Measurements from ENCODE around the gene SLC29A1.

The SLC29A1 gene

GRCh38 chr6:44255871-44256774, 32.7 kb downstream of the SLC29A1 start:
- peak overlapping the region; percentile 82 for H3K4me3 ChIP-seq (ENCODE audit: insufficient read depth, low read depth, low read length, poor library complexity, severe bottlenecking)
- no peak for DNase-seq
- peak overlapping the region; percentile 80 for H3K27ac ChIP-seq (ENCODE audit: insufficient read depth, low read length, poor library complexity, severe bottlenecking)
- H3K36me3 ChIP-seq (ENCODE audit: control insufficient read depth, insufficient read depth, low read length): peaks cover 54% of the 10 kb centered on the region
- H3K9me3 ChIP-seq (ENCODE audit: control insufficient read depth, low read length): no peaks in the 10 kb centered on the region
- H3K4me1 ChIP-seq (ENCODE audit: control insufficient read depth, insufficient read depth, low read length, poor library complexity, severe bottlenecking): peaks cover 18% of the 10 kb centered on the region
- H3K27me3 ChIP-seq (replicated peaks; ENCODE audit: control insufficient read depth, insufficient read depth, low read length, poor library complexity, severe bottlenecking): no peaks in the 10 kb centered on the region

GRCh38 chr6:44256775-44257024, 33.3 kb downstream of the SLC29A1 start:
- no peaks in the 10 kb centered on the region for H3K9me3 ChIP-seq (ENCODE audit: control insufficient read depth, low read length)
- peak overlapping the region; percentile 80 for H3K27ac ChIP-seq (ENCODE audit: insufficient read depth, low read length, poor library complexity, severe bottlenecking)
- peaks cover 54% of the 10 kb centered on the region for H3K36me3 ChIP-seq (ENCODE audit: control insufficient read depth, insufficient read depth, low read length)
- DNase-seq: no peak
- peaks cover 18% of the 10 kb centered on the region for H3K4me1 ChIP-seq (ENCODE audit: control insufficient read depth, insufficient read depth, low read length, poor library complexity, severe bottlenecking)
- no peaks in the 10 kb centered on the region for H3K27me3 ChIP-seq (replicated peaks; ENCODE audit: control insufficient read depth, insufficient read depth, low read length, poor library complexity, severe bottlenecking)
- peak overlapping the region; percentile 82 for H3K4me3 ChIP-seq (ENCODE audit: insufficient read depth, low read depth, low read length, poor library complexity, severe bottlenecking)

- H3K27me3 ChIP-seq (replicated peaks; ENCODE audit: control insufficient read depth, insufficient read depth, low read length, poor library complexity, severe bottlenecking): no peaks in the 10 kb centered on the region
- H3K27ac ChIP-seq (ENCODE audit: insufficient read depth, low read length, poor library complexity, severe bottlenecking): peak within 1 kb of the TSS; percentile 80
- peaks cover 23% of the 10 kb centered on the region for H3K4me1 ChIP-seq (ENCODE audit: control insufficient read depth, insufficient read depth, low read length, poor library complexity, severe bottlenecking)
- H3K36me3 ChIP-seq (ENCODE audit: control insufficient read depth, insufficient read depth, low read length): peaks cover 54% of the 10 kb centered on the region
- DNase-seq: peak; percentile 47 to 56 (median 50)
- no peaks in the 10 kb centered on the region for H3K9me3 ChIP-seq (ENCODE audit: control insufficient read depth, low read length)
- H3K4me3 ChIP-seq (ENCODE audit: insufficient read depth, low read depth, low read length, poor library complexity, severe bottlenecking): peak within 1 kb of the TSS; percentile 82
Observed at GRCh38 chr6:44257025-44257752, 33.8 kb downstream of the SLC29A1 start, which contains the start of gene SLC35B2. Gene SLC35B2 (minus strand): TSS chr6:44257528. CDS start chr6:44257410, 118 bp downstream.

DNA sequence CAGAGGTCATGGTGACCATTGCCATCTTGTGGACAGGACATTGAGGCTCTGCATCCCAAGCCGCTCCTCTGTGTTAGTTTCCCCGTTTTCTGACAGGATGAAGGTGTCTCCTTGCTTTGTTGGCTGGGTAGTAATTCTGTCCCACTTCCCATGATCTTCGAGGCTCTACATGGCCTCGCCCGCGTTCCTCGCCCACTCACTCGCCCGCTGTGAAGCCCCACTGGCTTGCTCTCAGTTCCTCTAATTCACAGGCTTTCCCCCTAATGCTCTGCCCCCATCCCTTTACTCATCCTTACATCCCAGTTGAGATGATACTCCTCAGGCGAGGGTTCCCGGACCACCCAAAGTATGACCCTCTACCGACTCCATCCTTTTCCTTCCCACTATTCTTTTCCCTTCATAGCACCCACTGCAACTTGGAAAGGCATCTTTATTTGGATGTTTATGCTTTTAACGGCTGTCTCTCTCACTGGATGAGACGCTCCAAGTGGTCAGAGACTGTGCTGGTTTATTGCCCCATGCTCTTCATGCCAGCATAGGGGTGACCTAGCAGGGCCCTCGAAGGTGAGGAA, 34.4 kb downstream of the SLC29A1 start:
- no peaks in the 10 kb centered on the region for H3K9me3 ChIP-seq (ENCODE audit: control insufficient read depth, low read length)
- no peaks in the 10 kb centered on the region for H3K27me3 ChIP-seq (replicated peaks; ENCODE audit: control insufficient read depth, insufficient read depth, low read length, poor library complexity, severe bottlenecking)
- H3K4me3 ChIP-seq (ENCODE audit: insufficient read depth, low read depth, low read length, poor library complexity, severe bottlenecking): peak overlapping the region; percentile 82
- peak overlapping the region; percentile 80 for H3K27ac ChIP-seq (ENCODE audit: insufficient read depth, low read length, poor library complexity, severe bottlenecking)
- H3K4me1 ChIP-seq (ENCODE audit: control insufficient read depth, insufficient read depth, low read length, poor library complexity, severe bottlenecking): peaks cover 29% of the 10 kb centered on the region
- peaks cover 49% of the 10 kb centered on the region for H3K36me3 ChIP-seq (ENCODE audit: control insufficient read depth, insufficient read depth, low read length)
- DNase-seq: no peak

GRCh38 chr6:44258325-44258863, 35.0 kb downstream of the SLC29A1 start:
- no peak for DNase-seq
- Histone ChIP-seq H3K27ac (ENCODE audit: insufficient read depth, low read length, poor library complexity, severe bottlenecking) (peak overlapping the region; percentile 80), H3K36me3 (ENCODE audit: control insufficient read depth, insufficient read depth, low read length) (peaks cover 43% of the 10 kb centered on the region)

DNA sequence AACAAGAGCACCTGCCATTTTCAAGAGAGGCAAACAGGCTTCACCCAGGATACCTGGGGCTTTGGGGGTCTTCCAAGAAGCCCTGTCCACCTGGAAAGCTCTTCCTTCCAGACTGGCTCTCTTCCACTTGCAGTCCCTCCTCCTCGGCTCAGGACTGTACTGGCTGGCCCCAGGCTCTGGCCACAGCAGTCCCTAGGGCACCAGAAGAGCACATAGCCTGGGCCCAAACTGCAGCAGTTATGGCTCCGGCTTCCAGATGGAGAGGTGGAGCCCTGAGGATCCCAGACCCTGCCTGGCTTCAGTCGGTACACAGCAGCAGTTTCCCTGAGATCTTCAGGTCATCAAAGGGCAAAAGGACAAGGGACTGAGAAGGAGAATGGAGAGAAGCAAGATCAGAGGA, 35.5 kb downstream of the SLC29A1 start:
- Histone ChIP-seq H3K27ac (ENCODE audit: insufficient read depth, low read length, poor library complexity, severe bottlenecking) (no peak overlapping the region), H3K27me3 (replicated peaks; ENCODE audit: control insufficient read depth, insufficient read depth, low read length, poor library complexity, severe bottlenecking) (no peaks in the 10 kb centered on the region), H3K4me3 (ENCODE audit: insufficient read depth, low read depth, low read length, poor library complexity, severe bottlenecking) (no peak overlapping the region), H3K9me3 (ENCODE audit: control insufficient read depth, low read length) (no peaks in the 10 kb centered on the region), H3K36me3 (ENCODE audit: control insufficient read depth, insufficient read depth, low read length) (peaks cover 39% of the 10 kb centered on the region), H3K4me1 (ENCODE audit: control insufficient read depth, insufficient read depth, low read length, poor library complexity, severe bottlenecking) (peaks cover 40% of the 10 kb centered on the region)
- no peak for DNase-seq

More at GRCh38 chr6:44258325-44258863, 35.0 kb downstream of the SLC29A1 start:
- no peaks in the 10 kb centered on the region for H3K27me3 ChIP-seq (replicated peaks; ENCODE audit: control insufficient read depth, insufficient read depth, low read length, poor library complexity, severe bottlenecking)
- H3K4me3 ChIP-seq (ENCODE audit: insufficient read depth, low read depth, low read length, poor library complexity, severe bottlenecking): no peak overlapping the region
- H3K9me3 ChIP-seq (ENCODE audit: control insufficient read depth, low read length): no peaks in the 10 kb centered on the region
- peaks cover 35% of the 10 kb centered on the region for H3K4me1 ChIP-seq (ENCODE audit: control insufficient read depth, insufficient read depth, low read length, poor library complexity, severe bottlenecking)

DNA sequence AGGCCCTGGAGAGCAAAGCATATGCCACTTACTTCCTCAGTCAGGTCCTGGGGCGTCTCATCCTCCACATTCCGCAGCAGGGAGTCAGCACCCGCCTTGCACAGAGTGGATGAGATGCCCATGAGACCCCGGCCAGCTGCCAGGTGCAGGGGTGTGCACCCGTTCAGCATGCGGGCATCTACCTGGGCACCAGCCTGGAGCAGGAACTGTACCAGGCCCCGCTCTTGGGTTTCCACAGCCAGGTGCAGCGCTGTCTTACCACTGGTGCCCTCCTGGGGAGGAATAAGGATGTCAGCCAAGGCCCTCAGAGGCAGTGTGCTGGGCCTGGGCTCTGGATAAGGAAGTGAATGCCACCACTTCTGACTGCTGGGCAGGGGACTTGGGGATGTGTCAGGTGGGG, 36.6 kb downstream of the SLC29A1 start:
- H3K4me1 ChIP-seq (ENCODE audit: control insufficient read depth, insufficient read depth, low read length, poor library complexity, severe bottlenecking): peaks cover 49% of the 10 kb centered on the region

DNA sequence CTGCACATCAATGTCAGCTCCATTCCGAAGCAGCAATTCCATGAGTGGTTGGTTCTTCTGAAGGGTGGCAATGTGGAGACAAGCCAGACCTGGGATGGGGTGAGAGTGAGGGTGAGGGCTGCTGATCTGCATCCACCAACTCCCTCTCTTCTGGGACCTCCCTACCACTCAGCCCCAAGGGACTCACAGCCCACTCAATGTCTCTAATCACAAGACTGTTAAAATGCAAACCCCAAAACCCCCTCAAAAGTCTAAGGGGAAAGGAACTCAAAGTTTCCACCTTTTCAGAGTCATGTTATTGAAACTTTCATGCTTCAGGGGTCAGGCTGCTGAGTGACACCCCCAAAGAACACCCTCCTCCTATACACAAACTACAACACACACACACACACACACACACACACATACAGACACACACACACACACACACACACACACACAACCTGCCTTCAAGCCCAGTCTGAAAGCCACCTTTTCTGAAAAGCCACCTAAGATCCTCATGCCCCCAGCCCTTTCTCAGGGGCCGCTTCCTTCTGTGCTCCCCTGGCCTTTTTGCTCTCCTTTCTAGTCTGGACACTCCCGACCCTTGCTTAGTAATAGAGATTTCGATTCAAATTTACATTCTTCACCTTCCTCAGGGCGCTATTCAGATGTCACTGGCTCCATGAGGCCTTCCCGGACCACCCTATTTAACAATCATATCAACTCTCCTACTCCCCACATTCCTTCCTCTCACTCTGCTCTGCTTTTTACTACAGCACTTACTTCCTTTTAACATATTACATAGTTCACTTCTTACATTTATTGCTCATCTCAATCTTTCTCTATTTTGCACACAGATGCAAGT, 37.3 kb downstream of the SLC29A1 start:
- H3K4me1 ChIP-seq (ENCODE audit: control insufficient read depth, insufficient read depth, low read length, poor library complexity, severe bottlenecking): peaks cover 49% of the 10 kb centered on the region
- H3K36me3 ChIP-seq (ENCODE audit: control insufficient read depth, insufficient read depth, low read length): peaks cover 29% of the 10 kb centered on the region

More for the DNA sequence above, 36.6 kb downstream of the SLC29A1 start:
- H3K36me3 ChIP-seq (ENCODE audit: control insufficient read depth, insufficient read depth, low read length): peaks cover 29% of the 10 kb centered on the region
- no peak for DNase-seq
- H3K27me3 ChIP-seq (replicated peaks; ENCODE audit: control insufficient read depth, insufficient read depth, low read length, poor library complexity, severe bottlenecking): no peaks in the 10 kb centered on the region
- no peak overlapping the region for H3K27ac ChIP-seq (ENCODE audit: insufficient read depth, low read length, poor library complexity, severe bottlenecking)
- H3K4me3 ChIP-seq (ENCODE audit: insufficient read depth, low read depth, low read length, poor library complexity, severe bottlenecking): no peak overlapping the region
- no peaks in the 10 kb centered on the region for H3K9me3 ChIP-seq (ENCODE audit: control insufficient read depth, low read length)

DNA sequence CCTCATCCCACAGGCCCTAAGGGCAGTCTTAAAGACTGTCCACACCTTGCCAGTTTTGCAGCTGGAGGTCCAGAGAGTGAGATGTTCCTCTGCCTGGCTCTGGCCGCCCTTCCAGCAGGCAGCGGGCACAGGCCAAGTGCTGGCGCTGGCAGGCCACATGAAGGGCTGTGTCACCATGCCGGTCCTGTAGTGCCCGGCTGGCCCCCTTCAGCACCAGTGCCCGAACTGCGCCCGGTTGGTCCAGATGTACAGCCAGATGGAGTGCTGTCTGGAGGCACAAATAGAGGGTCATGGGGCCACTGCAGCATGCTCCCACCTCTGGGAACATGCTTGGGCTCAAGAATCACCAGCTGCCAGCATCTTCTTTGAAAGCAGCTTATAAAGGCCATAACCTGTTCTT, 38.2 kb downstream of the SLC29A1 start:
- H3K9me3 ChIP-seq (ENCODE audit: control insufficient read depth, low read length): no peaks in the 10 kb centered on the region
- DNase-seq: no peak
- peaks cover 40% of the 10 kb centered on the region for H3K4me1 ChIP-seq (ENCODE audit: control insufficient read depth, insufficient read depth, low read length, poor library complexity, severe bottlenecking)
- no peaks in the 10 kb centered on the region for H3K27me3 ChIP-seq (replicated peaks; ENCODE audit: control insufficient read depth, insufficient read depth, low read length, poor library complexity, severe bottlenecking)
- peaks cover 29% of the 10 kb centered on the region for H3K36me3 ChIP-seq (ENCODE audit: control insufficient read depth, insufficient read depth, low read length)
- no peak overlapping the region for H3K4me3 ChIP-seq (ENCODE audit: insufficient read depth, low read depth, low read length, poor library complexity, severe bottlenecking)
- peak overlapping the region; percentile 92 for H3K27ac ChIP-seq (ENCODE audit: insufficient read depth, low read length, poor library complexity, severe bottlenecking)

More for the DNA sequence above, 37.3 kb downstream of the SLC29A1 start:
- no peak for DNase-seq
- Histone ChIP-seq H3K4me3 (ENCODE audit: insufficient read depth, low read depth, low read length, poor library complexity, severe bottlenecking) (no peak overlapping the region), H3K27ac (ENCODE audit: insufficient read depth, low read length, poor library complexity, severe bottlenecking) (no peak overlapping the region), H3K27me3 (replicated peaks; ENCODE audit: control insufficient read depth, insufficient read depth, low read length, poor library complexity, severe bottlenecking) (no peaks in the 10 kb centered on the region), H3K9me3 (ENCODE audit: control insufficient read depth, low read length) (no peaks in the 10 kb centered on the region)

All from effector memory CD4-positive, alpha-beta T cell (primary cell).